PC-9 (cell line): ENCODE measurements around the gene MED16. TPM values are rescaled to one million over a fixed set of nuclear protein-coding genes. Genes with fewer than 3 reads are reported as not detected.
A peak's percentile ranks its signal among the peaks of the same experiment; 100 is the strongest.

Experiments
- BruUV-seq: library from RNA; stranded (reverse); fragments of 400-500 nt; replicated peaks from 2 replicates; lab custom pipeline; 2021; lab: Mats Ljungman, UMichigan
- CTCF ChIA-PET: fragments of 300-600 bp; sonication (Branson Sonifier 250); formaldehyde crosslinking; loops from one replicate; lab custom pipeline; 2022; ENCODE audit warnings: antibody characterized with exemption; lab: Charles Lee
- POLR2A ChIA-PET: fragments of 300-600 bp; sonication (Branson Sonifier 250); formaldehyde crosslinking; loops from one replicate; lab custom pipeline; 2022; ENCODE audit warnings: antibody characterized with exemption; ENCODE audit not compliant: unreplicated experiment; lab: Charles Lee
- DNase-seq, 2 experiments: peaks; one replicate each; pipeline versions ENCODE4 v3.0.0 to v3.0.0-alpha.2; 2015 to 2022; ENCODE audit warnings: mixed read lengths in 1 of 2
- H2AFZ ChIP-seq: fragments of 200-600 bp; sonication (generic); 2 replicates; pipeline ENCODE4 v1.8.1; 2017; ENCODE audit warnings: antibody characterized with exemption
- H3F3A ChIP-seq: fragments of 200-600 bp; sonication (generic); 2 replicates; pipeline ENCODE4 v1.8.1; 2017; ENCODE audit warnings: antibody characterized with exemption, mild to moderate bottlenecking, low read depth; ENCODE audit not compliant: insufficient read depth
- H3K27ac ChIP-seq: fragments of 200-600 bp; sonication (generic); 2 replicates; pipeline ENCODE4 v1.6.1; 2016; ENCODE audit warnings: mixed run types
- H3K27me3 ChIP-seq: fragments of 200-600 bp; sonication (generic); 2 replicates; pipeline ENCODE4 v1.6.1; 2016; ENCODE audit warnings: low read depth, mixed run types; ENCODE audit not compliant: insufficient read depth
- H3K36me3 ChIP-seq: fragments of 200-600 bp; sonication (generic); 2 replicates; pipeline ENCODE4 v1.6.1; 2016; ENCODE audit warnings: low read depth, mixed run types
- H3K4me1 ChIP-seq: fragments of 200-600 bp; sonication (generic); replicated peaks from 2 replicates; pipeline ENCODE4 v1.6.1; 2016; ENCODE audit warnings: mixed run types; ENCODE audit not compliant: insufficient read depth
- H3K4me2 ChIP-seq: fragments of 200-600 bp; sonication (generic); 2 replicates; pipeline ENCODE4 v1.6.1; 2017; ENCODE audit warnings: mixed run types
- H3K4me3 ChIP-seq: fragments of 200-600 bp; sonication (generic); 2 replicates; pipeline ENCODE4 v1.6.1; 2016; ENCODE audit warnings: mixed run types
- H3K79me2 ChIP-seq: fragments of 200-600 bp; sonication (generic); 2 replicates; pipeline ENCODE4 v1.6.1; 2017; ENCODE audit warnings: low read depth, mixed run types
- H3K9me2 ChIP-seq: fragments of 200-600 bp; sonication (generic); 2 replicates; pipeline ENCODE4 v1.8.1; 2017; ENCODE audit warnings: mild to moderate bottlenecking; ENCODE audit not compliant: insufficient read depth
- H3K9me3 ChIP-seq: fragments of 200-600 bp; sonication (generic); 2 replicates; pipeline ENCODE4 v1.8.1; 2016; ENCODE audit warnings: low read depth; ENCODE audit not compliant: insufficient read depth
- H4K20me1 ChIP-seq: fragments of 200-600 bp; sonication (generic); 2 replicates; pipeline ENCODE4 v1.8.1; 2017; ENCODE audit not compliant: insufficient read depth
- CTCF ChIP-seq: fragments of 200-600 bp; sonication (generic); conservative IDR thresholded peaks from 2 replicates; pipeline ENCODE4 v1.6.1; 2017; ENCODE audit warnings: mixed run types, antibody characterized with exemption, mild to moderate bottlenecking, moderate library complexity
- EZH2 ChIP-seq: fragments of 200-600 bp; sonication (generic); IDR thresholded peaks from 2 replicates; pipeline ENCODE4 v1.8.0; 2017; ENCODE audit warnings: antibody characterized with exemption, low read depth
- intact Hi-C: fragments of 100-400 bp; cut with micrococcal nuclease; formaldehyde crosslinking; loops from one replicate; pipeline ENCODE4 v1.10.0; 2022; ENCODE audit not compliant: unreplicated experiment
- total RNA-seq: library from RNA; stranded (reverse); gene quantifications from 2 replicates; pipeline ENCODE4 v1.2.3, GENCODE V29; 2021

The MED16 gene
- total RNA-seq, 1 experiment from 2014 or later, result 54.7 TPM

DNA sequence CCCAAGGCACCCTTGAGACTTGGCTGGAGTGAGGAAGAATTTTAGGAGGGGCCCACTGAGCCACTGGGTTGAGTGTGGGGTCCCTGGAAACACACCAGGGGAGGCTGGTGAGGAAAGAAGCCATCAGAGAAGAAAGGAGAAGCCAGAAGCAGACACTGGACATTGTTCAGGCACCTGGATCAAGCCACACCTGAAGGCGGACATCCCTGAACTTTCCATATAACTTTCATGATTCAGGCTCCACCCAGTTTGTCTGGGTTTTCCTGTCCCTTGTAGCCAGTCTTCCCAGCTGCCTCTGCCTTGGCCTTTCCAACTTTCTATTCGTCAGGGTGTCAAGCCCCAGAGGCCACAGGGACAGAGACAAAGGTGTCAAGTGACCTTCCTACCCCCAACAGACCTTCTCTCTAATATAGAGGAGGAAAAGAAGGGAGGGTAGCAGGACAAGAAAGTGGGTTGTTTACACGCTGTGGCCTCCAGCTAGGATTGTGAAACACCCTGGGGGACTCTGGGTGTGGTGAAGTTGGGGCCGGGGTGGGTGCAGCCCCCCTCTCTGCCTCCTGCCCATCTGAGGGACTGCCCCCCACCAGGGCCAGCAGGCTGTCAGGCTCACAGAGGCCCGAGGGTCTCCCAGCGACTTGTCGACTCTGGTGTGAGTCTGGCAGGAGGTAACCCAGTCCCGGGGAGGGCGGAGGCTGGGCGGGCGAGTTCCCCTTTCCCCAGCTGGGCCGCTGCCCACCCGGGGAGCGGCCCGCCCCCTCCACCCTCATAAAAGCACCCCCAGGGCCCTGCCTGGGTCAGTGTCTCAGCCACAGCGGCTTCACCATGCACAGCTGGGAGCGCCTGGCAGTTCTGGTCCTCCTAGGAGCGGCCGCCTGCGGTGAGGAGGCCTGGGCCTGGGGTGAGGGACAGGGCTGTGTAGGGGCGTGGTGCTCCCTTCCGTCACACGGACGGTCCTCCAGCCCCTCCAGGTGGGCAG lies 33.8 kb downstream of the MED16 start, which contains the start of gene CFD:
CFD (plus strand) TSS at position 797 of the 976 bp plus-strand sequence; CDS start at position 823, 26 bp downstream.
- no peaks in the 10 kb centered on the region for H3K79me2 ChIP-seq
- intact Hi-C loops, result loop anchor here (10.0 kb wide), 1 partner anchor 126 kb away; the partner anchor contains the start of gene WDR18
- no TSS peak for BruUV-seq
- peak within 1 kb of the TSS; percentile 28; the same call in 1 of the 2 replicates for H3K4me3 ChIP-seq
- no peaks in the 10 kb centered on the region for H3K36me3 ChIP-seq
- no peaks in the 10 kb centered on the region for H3K9me3 ChIP-seq
- no peaks in the 10 kb centered on the region for H3K27me3 ChIP-seq
- H3F3A ChIP-seq, result peaks cover 34% of the 10 kb centered on the region
- H3K9me2 ChIP-seq, result no peaks in the 10 kb centered on the region
- peak within 1 kb of the TSS; percentile 17; the same call in 1 of the 2 replicates for H3K27ac ChIP-seq
- TF ChIP-seq CTCF (no peak), EZH2 (no peak)
- H2AFZ ChIP-seq, result no peak within 1 kb of the TSS
- ChIA-PET POLR2A (no interaction called here), CTCF (interaction anchor here (0.6 to 0.7 kb wide), 3 partner anchors 11 to 304 kb away, joined by 3 to 5 read pairs (median 5); no protein-coding TSS in a partner anchor)
- H3K4me1 ChIP-seq, result peaks cover 12% of the 10 kb centered on the region
- peak; percentile 55 to 83 for DNase-seq
- peak within 1 kb of the TSS; percentile 46 for H3K4me2 ChIP-seq
- no peaks in the 10 kb centered on the region for H4K20me1 ChIP-seq

DNA sequence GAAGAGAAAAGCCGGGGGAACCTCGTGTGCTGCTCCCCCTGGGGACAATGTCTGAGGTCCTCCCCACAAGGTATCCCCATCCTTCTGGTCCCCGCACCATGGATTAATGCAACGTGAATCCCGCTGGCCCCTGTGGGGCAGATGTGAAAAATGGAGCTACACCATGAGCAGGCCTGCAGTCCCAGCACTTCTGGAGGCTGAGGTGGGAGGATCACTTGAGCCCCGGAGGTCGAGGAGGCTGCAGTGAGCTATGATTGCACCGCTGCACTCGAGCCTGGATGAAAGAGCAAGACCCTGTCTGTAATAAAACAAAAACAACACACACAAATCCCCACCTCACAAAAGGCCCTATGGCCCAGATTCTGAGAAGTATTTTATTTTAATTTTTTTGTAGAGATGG lies 34.7 kb downstream of the MED16 start:
- BruUV-seq, result no TSS peak
- no peak overlapping the region for H3K27ac ChIP-seq
- no peaks in the 10 kb centered on the region for H3K9me2 ChIP-seq
- POLR2A ChIA-PET, result no interaction called here
- CTCF ChIA-PET, result interaction anchor here (0.7 kb wide), 1 partner anchor 304 kb away, joined by 5 read pairs; no protein-coding TSS in a partner anchor
- H3K4me1 ChIP-seq, result peaks cover 12% of the 10 kb centered on the region
- no peak overlapping the region for H3K4me2 ChIP-seq
- H3K4me3 ChIP-seq, result no peak overlapping the region
- H3F3A ChIP-seq, result peaks cover 27% of the 10 kb centered on the region
- no peaks in the 10 kb centered on the region for H3K9me3 ChIP-seq
- H3K79me2 ChIP-seq, result no peaks in the 10 kb centered on the region
- no peak for DNase-seq
- no peak overlapping the region for H2AFZ ChIP-seq
- H3K27me3 ChIP-seq, result no peaks in the 10 kb centered on the region
- H4K20me1 ChIP-seq, result no peaks in the 10 kb centered on the region
- no peaks in the 10 kb centered on the region for H3K36me3 ChIP-seq
- intact Hi-C loops, result loop anchor here (10.0 kb wide), 1 partner anchor 127 kb away; the partner anchor contains the start of gene WDR18
- TF ChIP-seq EZH2 (no peak), CTCF (no peak)

DNA sequence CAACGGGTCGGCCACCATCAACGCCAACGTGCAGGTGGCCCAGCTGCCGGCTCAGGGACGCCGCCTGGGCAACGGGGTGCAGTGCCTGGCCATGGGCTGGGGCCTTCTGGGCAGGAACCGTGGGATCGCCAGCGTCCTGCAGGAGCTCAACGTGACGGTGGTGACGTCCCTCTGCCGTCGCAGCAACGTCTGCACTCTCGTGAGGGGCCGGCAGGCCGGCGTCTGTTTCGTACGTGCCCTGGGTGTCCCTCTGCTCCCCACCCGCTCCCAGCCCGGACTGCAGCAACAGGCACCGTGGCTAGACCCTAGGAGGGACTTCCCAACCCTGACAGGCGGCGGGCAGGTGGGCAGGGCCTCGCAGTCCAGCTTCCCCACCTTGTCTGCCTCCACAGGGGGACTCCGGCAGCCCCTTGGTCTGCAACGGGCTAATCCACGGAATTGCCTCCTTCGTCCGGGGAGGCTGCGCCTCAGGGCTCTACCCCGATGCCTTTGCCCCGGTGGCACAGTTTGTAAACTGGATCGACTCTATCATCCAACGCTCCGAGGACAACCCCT lies 37.3 kb downstream of the MED16 start:
- no peak for TF ChIP-seq CTCF
- TF ChIP-seq EZH2, result no peak
- Histone ChIP-seq H3K36me3 (no peaks in the 10 kb centered on the region), H3K79me2 (no peaks in the 10 kb centered on the region), H2AFZ (no peak overlapping the region), H4K20me1 (no peaks in the 10 kb centered on the region), H3K27me3 (no peaks in the 10 kb centered on the region), H3K27ac (no peak overlapping the region), H3K4me1 (peaks cover 14% of the 10 kb centered on the region), H3F3A (peaks cover 32% of the 10 kb centered on the region), H3K4me3 (no peak overlapping the region), H3K9me2 (no peaks in the 10 kb centered on the region), H3K9me3 (no peaks in the 10 kb centered on the region), H3K4me2 (no peak overlapping the region)
- no peak for DNase-seq
- intact Hi-C loops, result loop anchor here (2.0 to 10.0 kb wide), 3 partner anchors 61 to 129 kb away; partner anchors contain the start of genes KISS1R and WDR18
- ChIA-PET CTCF (interaction anchor here (0.6 kb wide), 1 partner anchor 95 kb away, joined by 4 read pairs; no protein-coding TSS in a partner anchor), POLR2A (no interaction called here)
- BruUV-seq, result no TSS peak
